BLaER1 (cell line): Measurements from ENCODE around the gene SLC66A2.

Experiments used
- H3K27ac ChIP-seq: shearing (Covaris generic); formaldehyde crosslinking; 2 replicates; pipeline ENCODE4 v1.8.1; 2022
- H3K27me3 ChIP-seq: shearing (Covaris generic); formaldehyde crosslinking; 2 replicates; pipeline ENCODE4 v1.8.1; 2022
- H3K36me3 ChIP-seq: shearing (Covaris generic); formaldehyde crosslinking; 2 replicates; pipeline ENCODE4 v1.8.1; 2022
- H3K4me1 ChIP-seq: shearing (Covaris generic); formaldehyde crosslinking; 2 replicates; pipeline ENCODE4 v1.8.1; 2022
- H3K4me2 ChIP-seq: shearing (Covaris generic); formaldehyde crosslinking; 2 replicates; pipeline ENCODE4 v1.8.1; 2022
- H3K4me3 ChIP-seq: shearing (Covaris generic); formaldehyde crosslinking; 2 replicates; pipeline ENCODE4 v1.8.1; 2022
- H3K9ac ChIP-seq: shearing (Covaris generic); formaldehyde crosslinking; 2 replicates; pipeline ENCODE4 v1.8.1; 2022
- H3K9me3 ChIP-seq: shearing (Covaris generic); formaldehyde crosslinking; 2 replicates; pipeline ENCODE4 v1.8.1; 2022
- H4K20me1 ChIP-seq: shearing (Covaris generic); formaldehyde crosslinking; 2 replicates; pipeline ENCODE4 v1.8.1; 2022
- Cebpa-rat ChIP-seq: shearing (Covaris generic); IDR thresholded peaks from 2 replicates; pipeline ENCODE4 v1.8.1; 2022

SLC66A2 gene

DNA sequence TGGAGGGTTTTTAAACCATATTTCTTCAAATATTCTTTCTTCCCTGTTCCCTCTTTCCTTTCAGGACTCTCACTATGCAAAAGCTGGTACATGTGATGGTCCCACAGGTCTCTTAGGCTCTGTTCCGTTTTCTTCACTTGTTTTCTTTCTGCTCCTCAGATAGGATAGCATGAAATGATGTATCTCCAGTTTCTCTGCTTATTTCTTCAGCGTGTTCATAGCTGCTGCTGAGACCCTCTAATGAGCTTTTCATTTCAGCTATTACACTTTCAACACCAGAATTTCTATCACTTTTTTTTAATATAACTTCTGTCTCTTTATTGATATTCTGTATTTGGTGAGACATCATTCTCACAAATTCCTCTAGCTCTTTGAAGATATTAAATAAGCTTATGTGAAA is 89.8 kb downstream of the SLC66A2 start:
- 0 out of 2 replicates have a peak, but pooled peaks cover 8% of the 10 kb centered on the region for H3K36me3 ChIP-seq
- no peak overlapping the region for H3K4me2 ChIP-seq
- no peak for TF ChIP-seq Cebpa-rat
- H3K27me3 ChIP-seq, result no peaks in the 10 kb centered on the region
- H3K4me3 ChIP-seq, result no peak overlapping the region
- no peak overlapping the region for H3K27ac ChIP-seq
- no peak overlapping the region for H3K9ac ChIP-seq
- H4K20me1 ChIP-seq, result no peaks in the 10 kb centered on the region
- H3K4me1 ChIP-seq, result peaks cover 13% of the 10 kb centered on the region
- peaks cover 31% of the 10 kb centered on the region for H3K9me3 ChIP-seq

DNA sequence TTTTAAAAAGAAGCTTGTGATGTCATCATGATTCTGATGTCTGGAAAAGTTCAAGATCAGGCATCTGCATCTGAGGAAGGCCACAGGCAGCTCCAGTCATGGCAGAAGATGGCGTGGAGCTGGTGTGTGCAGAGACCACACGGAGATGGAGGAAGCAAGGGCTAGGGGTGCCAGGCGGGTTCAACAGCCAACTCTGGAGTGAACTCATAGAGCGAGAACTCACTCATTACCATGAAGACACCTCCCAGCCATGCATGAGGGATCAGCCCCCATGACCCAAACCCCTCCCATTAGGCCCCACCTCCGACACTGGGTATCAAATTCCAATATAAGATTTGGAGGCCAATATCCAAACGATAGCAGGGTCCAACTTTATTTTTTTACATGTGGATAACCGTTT is 92.1 kb downstream of the SLC66A2 start:
- Histone ChIP-seq H3K4me3 (no peak overlapping the region), H4K20me1 (no peaks in the 10 kb centered on the region), H3K36me3 (0 out of 2 replicates have a peak, but pooled peaks cover 8% of the 10 kb centered on the region), H3K9me3 (peaks cover 31% of the 10 kb centered on the region), H3K4me1 (peaks cover 37% of the 10 kb centered on the region), H3K27ac (no peak overlapping the region), H3K9ac (no peak overlapping the region), H3K4me2 (no peak overlapping the region), H3K27me3 (no peaks in the 10 kb centered on the region)
- TF ChIP-seq Cebpa-rat, result no peak

DNA sequence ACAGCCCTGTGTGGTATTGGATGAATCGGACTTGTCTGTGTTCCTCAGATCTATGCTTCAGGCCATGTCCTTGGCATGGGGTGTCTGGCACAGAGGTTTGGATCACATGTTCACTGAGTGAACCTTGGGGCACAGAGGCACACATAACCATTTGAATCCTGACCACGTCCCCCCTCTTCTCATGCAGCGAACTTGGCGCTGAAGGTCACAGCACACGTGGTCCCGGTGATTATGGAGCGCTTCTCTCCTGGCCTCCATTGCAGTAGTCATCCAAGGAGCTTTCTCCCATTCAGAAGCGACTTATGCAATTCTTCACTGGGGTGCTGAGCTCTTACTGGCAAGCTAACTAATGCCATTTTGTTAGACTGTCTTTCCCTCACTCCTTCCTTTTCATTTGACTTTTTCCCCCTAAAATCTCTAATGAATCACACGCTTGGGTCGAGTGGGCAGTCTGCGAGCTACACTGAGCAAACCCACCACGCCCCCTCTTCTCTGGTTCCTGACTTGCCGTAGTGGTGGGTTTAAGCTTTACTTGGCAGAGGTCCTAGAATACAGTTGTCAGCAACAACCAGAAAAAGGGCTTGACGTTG is 94.3 kb downstream of the SLC66A2 start:
- Histone ChIP-seq H4K20me1 (no peaks in the 10 kb centered on the region), H3K27me3 (no peaks in the 10 kb centered on the region), H3K9me3 (peaks cover 15% of the 10 kb centered on the region), H3K27ac (peak overlapping the region; percentile 52; the same call in 1 of the 2 replicates), H3K9ac (no peak overlapping the region), H3K4me1 (peaks cover 58% of the 10 kb centered on the region), H3K4me3 (no peak overlapping the region), H3K36me3 (no peaks in the 10 kb centered on the region), H3K4me2 (peak overlapping the region; percentile 92)
- no peak; the same call in 1 of the 2 replicates for TF ChIP-seq Cebpa-rat

DNA sequence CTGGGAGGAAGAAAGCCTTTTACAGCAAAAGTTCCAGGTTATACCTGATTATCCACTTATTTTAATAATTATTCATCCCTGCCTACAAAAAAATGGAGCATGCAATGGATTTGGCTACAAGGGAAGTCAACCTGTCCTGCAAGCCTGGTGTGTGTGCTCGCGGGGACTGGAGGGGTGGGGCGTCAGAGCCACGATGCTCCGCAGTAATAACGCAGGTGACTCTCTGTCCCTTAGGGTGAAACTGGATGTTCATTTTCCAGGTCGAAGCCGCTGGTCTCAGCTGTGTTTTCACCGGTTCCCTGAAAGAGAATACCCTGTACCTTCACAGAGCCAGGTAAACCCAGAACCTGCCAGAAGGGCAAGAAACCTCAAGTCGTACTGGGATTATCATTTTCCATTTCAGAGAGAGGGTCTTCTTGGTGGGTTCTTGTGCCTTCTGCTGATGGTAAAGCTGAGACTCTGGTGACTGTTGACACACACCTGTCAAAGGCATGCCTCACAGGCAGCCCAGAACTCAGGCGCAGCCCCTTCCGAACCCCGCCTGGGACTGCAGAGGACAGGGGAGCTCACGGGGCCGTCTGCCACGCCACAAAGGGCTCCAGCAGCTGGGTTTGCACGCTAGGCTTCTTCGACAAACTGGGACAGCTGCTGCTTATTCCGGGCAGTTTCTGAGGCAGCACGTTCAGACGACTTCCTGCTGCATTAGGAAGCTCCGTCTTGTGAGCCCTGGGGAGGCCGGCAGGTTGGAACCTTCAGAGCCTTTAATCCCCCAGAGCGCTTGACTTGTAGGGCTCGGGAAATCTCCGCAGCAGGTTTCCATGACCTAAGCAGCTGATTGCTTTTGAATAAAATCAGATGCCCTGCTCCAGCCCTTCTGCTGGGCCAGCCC is 95.1 kb downstream of the SLC66A2 start:
- no peaks in the 10 kb centered on the region for H3K36me3 ChIP-seq
- TF ChIP-seq Cebpa-rat, result no peak
- H3K4me1 ChIP-seq, result peaks cover 58% of the 10 kb centered on the region
- peak overlapping the region; percentile 69 for H3K27ac ChIP-seq
- no peaks in the 10 kb centered on the region for H3K27me3 ChIP-seq
- H3K9ac ChIP-seq, result peak overlapping the region; percentile 16; the same call in 1 of the 2 replicates
- peaks cover 7% of the 10 kb centered on the region for H3K9me3 ChIP-seq
- peak overlapping the region; percentile 92 for H3K4me2 ChIP-seq
- no peaks in the 10 kb centered on the region for H4K20me1 ChIP-seq
- H3K4me3 ChIP-seq, result peak overlapping the region; percentile 11

DNA sequence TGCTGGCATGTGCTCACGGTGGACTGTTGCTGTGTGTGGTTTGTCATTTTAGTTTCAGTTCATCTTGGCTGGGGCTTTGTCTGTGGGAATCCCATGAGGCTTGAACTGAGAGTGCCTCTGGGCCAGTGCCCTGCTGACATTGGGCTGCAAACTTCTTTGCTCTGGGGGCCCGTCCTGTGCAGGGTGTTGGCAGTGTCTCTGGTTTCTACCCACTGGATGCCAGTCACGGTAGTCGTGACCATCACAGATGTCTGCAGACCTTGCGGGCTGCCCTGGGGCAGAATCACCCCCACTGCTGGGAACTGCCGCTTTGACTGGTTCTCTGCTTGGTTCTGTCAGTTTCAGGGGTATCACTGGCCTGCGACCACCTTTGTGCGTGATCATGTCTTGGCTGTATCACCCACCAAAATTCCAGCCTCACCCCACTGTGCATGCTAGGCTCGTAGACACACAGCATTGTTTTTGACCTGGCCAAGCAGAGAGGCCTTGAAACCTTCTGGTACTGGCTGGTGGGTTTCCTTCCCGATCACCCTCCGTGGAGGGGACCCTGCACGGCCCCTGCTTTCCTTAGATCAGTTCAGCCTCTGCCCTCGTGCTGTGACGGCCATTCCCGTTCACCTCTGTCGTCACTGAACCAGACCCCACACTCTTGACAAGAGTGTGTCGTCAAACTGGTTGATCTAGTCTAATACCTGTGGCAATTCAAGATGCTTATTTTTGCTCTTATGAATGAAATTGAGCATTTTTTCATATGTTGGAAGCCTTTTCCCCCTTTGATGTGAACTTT is 96.1 kb downstream of the SLC66A2 start:
- Histone ChIP-seq H3K4me2 (peak overlapping the region; percentile 92), H3K4me3 (peak overlapping the region; percentile 31; the same call in 1 of the 2 replicates), H3K36me3 (no peaks in the 10 kb centered on the region), H3K9ac (peak overlapping the region; percentile 65), H3K9me3 (no peaks in the 10 kb centered on the region), H4K20me1 (no peaks in the 10 kb centered on the region), H3K27me3 (no peaks in the 10 kb centered on the region), H3K4me1 (peaks cover 58% of the 10 kb centered on the region), H3K27ac (peak overlapping the region; percentile 69)
- no peak for TF ChIP-seq Cebpa-rat

DNA sequence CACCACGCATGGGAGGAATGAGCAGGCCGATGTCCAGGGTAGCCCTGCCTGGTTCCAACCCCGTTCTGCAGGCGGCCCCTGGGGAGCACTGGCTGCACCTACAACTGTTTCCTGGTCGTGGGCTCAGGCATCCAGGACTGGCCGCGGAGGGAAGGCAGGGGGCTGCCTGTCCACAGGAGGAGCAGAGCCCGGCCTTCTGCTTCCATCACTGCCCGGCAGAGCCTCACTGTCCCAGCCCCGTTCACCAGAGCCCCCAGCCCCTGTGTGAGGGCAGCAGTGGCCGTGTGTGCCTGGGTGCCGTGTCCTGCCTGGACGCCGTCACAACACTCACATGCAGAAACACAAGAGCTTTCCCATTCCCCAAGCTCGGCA is 97.5 kb downstream of the SLC66A2 start:
- H3K9me3 ChIP-seq, result no peaks in the 10 kb centered on the region
- no peaks in the 10 kb centered on the region for H3K27me3 ChIP-seq
- H3K36me3 ChIP-seq, result no peaks in the 10 kb centered on the region
- peak overlapping the region; percentile 92 for H3K4me2 ChIP-seq
- TF ChIP-seq Cebpa-rat, result no peak
- H3K9ac ChIP-seq, result peak overlapping the region; percentile 40; the same call in 1 of the 2 replicates
- H3K4me3 ChIP-seq, result 0 out of 2 replicates have a peak overlapping the region, but pooled peaks have one; percentile 26
- H3K27ac ChIP-seq, result peak overlapping the region; percentile 69
- peaks cover 58% of the 10 kb centered on the region for H3K4me1 ChIP-seq
- no peaks in the 10 kb centered on the region for H4K20me1 ChIP-seq

DNA sequence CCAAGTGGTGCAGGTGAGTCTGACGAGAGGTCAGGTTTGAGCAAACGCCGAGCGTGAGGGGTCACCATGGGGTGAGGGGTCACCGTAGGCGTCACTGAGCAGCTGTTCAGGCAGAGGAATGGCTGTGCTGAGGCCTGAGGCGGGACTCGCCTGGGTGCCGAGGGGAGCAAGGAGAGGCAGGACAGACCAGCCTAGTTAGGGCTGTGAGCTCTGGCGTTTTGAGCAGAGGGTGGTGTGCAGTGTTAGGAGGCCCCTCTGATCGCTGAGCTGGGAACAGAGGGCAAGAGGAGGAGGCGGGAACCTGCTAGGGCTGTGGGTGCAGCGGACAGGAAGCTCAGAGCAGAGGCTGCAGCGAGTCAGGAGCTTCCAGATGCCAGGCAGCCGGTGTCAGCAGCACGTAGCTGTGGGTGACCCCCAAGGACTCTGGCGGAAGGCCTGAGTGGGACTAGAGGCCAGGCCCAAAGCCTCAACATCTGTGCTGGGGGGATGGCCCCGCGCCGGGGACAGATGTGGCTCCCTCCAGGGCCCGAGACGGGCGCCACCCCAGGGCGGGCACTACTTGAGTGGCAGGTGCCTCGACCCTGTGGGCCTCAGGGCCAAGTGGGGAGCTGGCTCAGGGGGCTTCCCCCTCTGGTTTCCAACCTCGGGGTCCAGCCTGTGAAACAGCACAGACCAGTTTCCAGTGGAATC is 98.0 kb downstream of the SLC66A2 start:
- Histone ChIP-seq H3K4me1 (peaks cover 58% of the 10 kb centered on the region), H3K27ac (peak overlapping the region; percentile 69), H3K27me3 (no peaks in the 10 kb centered on the region), H3K4me3 (0 out of 2 replicates have a peak overlapping the region, but pooled peaks have one; percentile 26), H3K9ac (peak overlapping the region; percentile 40; the same call in 1 of the 2 replicates), H3K9me3 (no peaks in the 10 kb centered on the region), H4K20me1 (no peaks in the 10 kb centered on the region), H3K36me3 (no peaks in the 10 kb centered on the region), H3K4me2 (peak overlapping the region; percentile 92)
- no peak for TF ChIP-seq Cebpa-rat

DNA sequence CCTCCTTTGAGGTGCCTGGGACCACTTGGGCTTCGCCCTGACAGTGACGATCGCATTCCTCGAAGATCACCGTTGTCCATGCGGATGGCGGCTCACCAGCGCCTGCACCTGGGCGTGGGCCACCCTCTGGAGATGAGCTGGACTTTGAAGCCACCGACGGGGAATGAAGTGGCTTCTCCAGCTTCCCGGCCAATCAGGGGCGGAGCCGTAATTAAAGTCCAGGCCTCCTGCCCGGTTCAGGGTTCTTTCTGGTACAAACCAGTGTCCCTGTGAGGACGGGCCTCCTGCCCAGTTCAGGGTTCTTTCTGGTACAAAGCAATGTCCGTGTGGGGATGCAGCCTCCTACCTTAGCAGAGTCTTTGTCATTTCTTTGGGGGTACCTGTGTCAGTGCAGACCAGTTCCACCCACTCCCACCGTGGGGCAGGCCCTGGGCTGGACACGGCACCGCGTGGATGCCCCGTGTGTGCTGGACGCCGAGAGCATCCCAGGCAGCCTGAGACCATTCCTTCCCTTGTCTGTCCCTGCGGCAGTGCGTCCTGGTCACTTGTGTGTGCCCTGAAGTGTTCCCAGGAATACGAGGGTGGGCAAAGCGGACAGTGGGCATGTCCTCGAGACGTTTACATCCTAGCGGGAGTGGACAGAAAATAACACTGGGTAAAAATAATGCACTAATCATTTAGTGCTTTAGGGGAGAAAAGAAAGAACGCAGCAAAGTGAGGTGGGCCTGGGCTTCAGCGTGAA is 98.7 kb downstream of the SLC66A2 start:
- H4K20me1 ChIP-seq, result no peaks in the 10 kb centered on the region
- H3K27ac ChIP-seq, result peak overlapping the region; percentile 69
- H3K4me1 ChIP-seq, result peaks cover 53% of the 10 kb centered on the region
- no peaks in the 10 kb centered on the region for H3K36me3 ChIP-seq
- peak overlapping the region; percentile 40; the same call in 1 of the 2 replicates for H3K9ac ChIP-seq
- H3K4me3 ChIP-seq, result no peak overlapping the region
- no peaks in the 10 kb centered on the region for H3K9me3 ChIP-seq
- TF ChIP-seq Cebpa-rat, result no peak
- peak overlapping the region; percentile 92 for H3K4me2 ChIP-seq
- H3K27me3 ChIP-seq, result no peaks in the 10 kb centered on the region
